ENCODE data around the gene UBE2S.

The UBE2S gene

GRCh38 chr19:55442372-55442961 is 34.9 kb upstream of the UBE2S start:
- no peak for TF ChIP-seq CTCF (IDR thresholded peaks at IDR 0.05)

- TF ChIP-seq CTCF (IDR thresholded peaks at IDR 0.05) = no peak
Measured at GRCh38 chr19:55441692-55442321, 34.2 kb upstream of the UBE2S start.

- TF ChIP-seq CTCF (IDR thresholded peaks at IDR 0.05) = no peak
Measured at GRCh38 chr19:55441319-55441691, 33.7 kb upstream of the UBE2S start.

- no peak for TF ChIP-seq CTCF (IDR thresholded peaks at IDR 0.05)
Measured at GRCh38 chr19:55440411-55441105, 33.0 kb upstream of the UBE2S start.

GRCh38 chr19:55439052-55439451 is 31.5 kb upstream of the UBE2S start:
- no peak for TF ChIP-seq CTCF (IDR thresholded peaks at IDR 0.05)

- TF ChIP-seq CTCF (IDR thresholded peaks at IDR 0.05) = no peak
Measured at GRCh38 chr19:55437410-55437809, 29.8 kb upstream of the UBE2S start.

GRCh38 chr19:55436847-55437246 is 29.3 kb upstream of the UBE2S start:
- TF ChIP-seq CTCF (IDR thresholded peaks at IDR 0.05) = no peak
